H1 (cell line): Measurements from ENCODE around the gene RHEB. TPM values are rescaled to one million over a fixed set of nuclear protein-coding genes. Genes with fewer than 3 reads are reported as not detected.

Experiments
- CTCF ChIA-PET: fragments of 300-600 bp; sonication (Branson Sonifier 250); formaldehyde crosslinking; loops from one replicate; lab custom pipeline; 2021; ENCODE audit not compliant: partially characterized antibody; lab: Charles Lee
- POLR2A ChIA-PET: fragments of 300-600 bp; sonication (Branson Sonifier 250); formaldehyde crosslinking; loops from one replicate; lab custom pipeline; 2021; ENCODE audit warnings: inconsistent platforms; ENCODE audit not compliant: partially characterized antibody; lab: Charles Lee
- DNase-seq, 2 experiments: peaks; one replicate each; pipeline versions ENCODE4 v3.0.0 to v3.0.0-alpha.2; 2010 to 2022; ENCODE audit warnings: low spot score in 2 of 2, low read depth in 1 of 2, mixed read lengths in 1 of 2
- FAIRE-seq: peaks from 2 replicates; lab custom pipeline; 2011; peaks lifted over from hg19 to GRCh38; lab: Jason Lieb, UNC
- H2AFZ ChIP-seq: 2 replicates; pipeline ENCODE4 v1.8.1; 2012; ENCODE audit warnings: low read length, inconsistent platforms
- H2AK5ac ChIP-seq: 2 replicates; pipeline ENCODE4 v1.6.1; 2013; ENCODE audit warnings: low read depth, low read length
- H2BK120ac ChIP-seq: replicated peaks from 2 replicates; pipeline ENCODE3; 2013; ENCODE audit warnings: low read depth, low read length, inconsistent platforms
- H2BK12ac ChIP-seq: 2 replicates; pipeline ENCODE4 v1.6.1; 2013; ENCODE audit warnings: low read depth, low read length
- H2BK15ac ChIP-seq: 2 replicates; pipeline ENCODE4 v1.6.1; 2013; ENCODE audit warnings: low read length
- H2BK20ac ChIP-seq: 2 replicates; pipeline ENCODE4 v1.6.1; 2013; ENCODE audit warnings: low read length
- H2BK5ac ChIP-seq: 2 replicates; pipeline ENCODE4 v1.6.1; 2013; ENCODE audit warnings: low read depth, low read length
- H3K14ac ChIP-seq: 2 replicates; pipeline ENCODE4 v1.6.1; 2013; ENCODE audit warnings: inconsistent platforms; ENCODE audit not compliant: insufficient read length
- H3K18ac ChIP-seq: 2 replicates; pipeline ENCODE4 v1.6.1; 2013; ENCODE audit warnings: low read length; ENCODE audit errors: extremely low read depth
- H3K23ac ChIP-seq: 2 replicates; pipeline ENCODE4 v1.6.1; 2013; ENCODE audit warnings: inconsistent platforms; ENCODE audit not compliant: insufficient read length
- H3K23me2 ChIP-seq: 2 replicates; pipeline ENCODE4 v1.6.1; 2013; ENCODE audit warnings: low read depth, low read length
- H3K27ac ChIP-seq: 2 replicates; pipeline ENCODE4 v1.6.1; 2011; ENCODE audit warnings: low read depth, low read length, inconsistent platforms
- H3K27me3 ChIP-seq, 4 experiments: replicated peaks in 1 of 4; 1 replicate in 1 of 4; 2 replicates in 3 of 4; pipeline versions ENCODE4 v1.6.1 to v1.8.1; 2011 to 2013; ENCODE audit warnings: low read length in 3 of 4, mild to moderate bottlenecking in 3 of 4, inconsistent platforms in 2 of 4, mixed read lengths in 2 of 4, moderate library complexity in 1 of 4; ENCODE audit not compliant: control insufficient read depth in 3 of 4, insufficient read depth in 3 of 4; ENCODE audit errors: extremely low read depth in 1 of 4
- H3K36me3 ChIP-seq, 4 experiments: 2 replicates each; pipeline versions ENCODE4 v1.6.1 to v1.8.1; 2011 to 2013; ENCODE audit warnings: mild to moderate bottlenecking in 4 of 4, low read length in 3 of 4, moderate library complexity in 2 of 4, control low read depth in 1 of 4, inconsistent platforms in 1 of 4; ENCODE audit not compliant: insufficient read depth in 4 of 4, control insufficient read depth in 2 of 4
- H3K4ac ChIP-seq: replicated peaks from 2 replicates; pipeline ENCODE3; 2013; ENCODE audit warnings: low read length, low read depth, mixed read lengths, inconsistent platforms; ENCODE audit not compliant: insufficient read length
- H3K4me1 ChIP-seq, 4 experiments: replicated peaks in 1 of 4; 1 replicate in 1 of 4; 2 replicates in 3 of 4; pipeline versions ENCODE4 v1.6.1 to v1.8.1; 2011 to 2013; ENCODE audit warnings: low read length in 3 of 4, inconsistent platforms in 2 of 4, mixed read lengths in 1 of 4; ENCODE audit not compliant: insufficient read depth in 4 of 4, control insufficient read depth in 3 of 4
- H3K4me2 ChIP-seq, 2 experiments: 2 replicates each; pipeline versions ENCODE4 v1.6.1 to v1.8.1; 2011 to 2013; ENCODE audit warnings: low read depth in 2 of 2, low read length in 2 of 2, control low read depth in 1 of 2, inconsistent platforms in 1 of 2, mild to moderate bottlenecking in 1 of 2; ENCODE audit not compliant: insufficient read depth in 1 of 2
- H3K4me3 ChIP-seq, 4 experiments: fragments of 200-600, 300-600 bp in 1 of 4; sonication (generic), shearing (Covaris generic), sonication (Bioruptor Twin) in 1 of 4; 2 replicates each; pipeline versions ENCODE4 v1.5.1 to v1.8.1; 2011 to 2016; ENCODE audit warnings: low read length in 4 of 4, low read depth in 3 of 4, control low read depth in 2 of 4, inconsistent platforms in 2 of 4, mild to moderate bottlenecking in 2 of 4, mixed read lengths in 1 of 4, moderate library complexity in 1 of 4; ENCODE audit not compliant: insufficient read depth in 2 of 4; ENCODE audit errors: extremely low read depth in 1 of 4
- H3K56ac ChIP-seq: replicated peaks from 2 replicates; pipeline ENCODE3; 2013; ENCODE audit warnings: low read depth, mild to moderate bottlenecking, mixed read lengths, low read length, inconsistent platforms; ENCODE audit not compliant: insufficient read length
- H3K79me1 ChIP-seq: 2 replicates; pipeline ENCODE4 v1.6.1; 2013; ENCODE audit warnings: low read depth, low read length, control low read depth
- H3K79me2 ChIP-seq, 2 experiments: 2 replicates each; pipeline versions ENCODE4 v1.6.1 to v1.8.1; 2012 to 2013; ENCODE audit warnings: low read length in 2 of 2, mild to moderate bottlenecking in 2 of 2, inconsistent platforms in 1 of 2; ENCODE audit not compliant: insufficient read depth in 2 of 2, control insufficient read depth in 1 of 2
- H3K9ac ChIP-seq, 4 experiments: replicated peaks in 1 of 4; 1 replicate in 1 of 4; 2 replicates in 3 of 4; pipeline versions ENCODE4 v1.6.1 to v1.8.1; 2011 to 2013; ENCODE audit warnings: low read depth in 3 of 4, low read length in 3 of 4, control low read depth in 2 of 4, mild to moderate bottlenecking in 2 of 4, moderate library complexity in 2 of 4, inconsistent platforms in 1 of 4; ENCODE audit errors: extremely low read depth in 1 of 4
- H3K9me3 ChIP-seq, 2 experiments: 2 replicates each; pipeline versions ENCODE4 v1.6.1 to v1.8.1; 2012 to 2013; ENCODE audit warnings: mild to moderate bottlenecking in 2 of 2, moderate library complexity in 2 of 2, control low read depth in 1 of 2, inconsistent platforms in 1 of 2, low read depth in 1 of 2, low read length in 1 of 2, mixed read lengths in 1 of 2; ENCODE audit not compliant: insufficient read depth in 2 of 2
- H4K20me1 ChIP-seq, 2 experiments: replicated peaks in 1 of 2; 2 replicates each; pipeline versions ENCODE3 to v1.8.1; 2011 to 2013; ENCODE audit warnings: inconsistent platforms in 2 of 2, low read length in 2 of 2, mild to moderate bottlenecking in 1 of 2; ENCODE audit not compliant: insufficient read depth in 2 of 2, control insufficient read depth in 1 of 2
- H4K5ac ChIP-seq: 2 replicates; pipeline ENCODE4 v1.6.1; 2013; ENCODE audit warnings: low read length, low read depth, mixed read lengths, inconsistent platforms; ENCODE audit not compliant: insufficient read length
- H4K8ac ChIP-seq: 2 replicates; pipeline ENCODE4 v1.8.0; 2013; ENCODE audit warnings: mild to moderate bottlenecking, moderate library complexity, low read length, inconsistent platforms; ENCODE audit not compliant: insufficient read depth; ENCODE audit errors: extremely low read depth
- H4K91ac ChIP-seq: replicated peaks from 2 replicates; pipeline ENCODE3; 2013; ENCODE audit warnings: low read length, mixed read lengths, inconsistent platforms; ENCODE audit not compliant: insufficient read length
- BACH1 ChIP-seq: IDR thresholded peaks from 2 replicates; pipeline ENCODE4 v1.6.1; 2012; ENCODE audit warnings: low read length, improper control_type of control experiment
- CBX5 ChIP-seq: fragments of 300-800, 300-1000 bp; sonication (generic); IDR thresholded peaks from 2 replicates; pipeline ENCODE4 v1.7.1; 2016; ENCODE audit warnings: antibody characterized with exemption, low read length, low read depth
- CEBPB ChIP-seq: IDR thresholded peaks from 2 replicates; pipeline ENCODE4 v1.6.1; 2012; ENCODE audit warnings: low read depth, low read length
- E2F6 ChIP-seq: IDR thresholded peaks from 2 replicates; pipeline ENCODE4 v1.6.1; 2012; ENCODE audit warnings: inconsistent platforms
- EGR1 ChIP-seq: IDR thresholded peaks from 2 replicates; pipeline ENCODE4 v1.6.1; 2011; ENCODE audit warnings: low read depth, low read length, borderline replicate concordance
- KDM5A ChIP-seq: fragments of 200-600 bp; IDR thresholded peaks from 2 replicates; pipeline ENCODE4 v1.7.1; 2012; ENCODE audit warnings: mild to moderate bottlenecking, low read length, inconsistent platforms, mixed read lengths
- MAFK ChIP-seq: IDR thresholded peaks from 2 replicates; pipeline ENCODE4 v1.6.1; 2012; ENCODE audit warnings: low read depth, mild to moderate bottlenecking, improper control_type of control experiment, low read length
- NRF1 ChIP-seq: IDR thresholded peaks from 2 replicates; pipeline ENCODE4 v1.6.1; 2011; ENCODE audit warnings: mild to moderate bottlenecking, low read depth, low read length, improper control_type of control experiment
- POU5F1 ChIP-seq: IDR thresholded peaks from 2 replicates; pipeline ENCODE4 v1.6.1; 2011; ENCODE audit warnings: low read depth, mild to moderate bottlenecking, low read length, moderate library complexity
- SIX5 ChIP-seq: IDR thresholded peaks from 2 replicates; pipeline ENCODE4 v1.6.1; 2011; ENCODE audit warnings: mild to moderate bottlenecking, low read depth, low read length
- TAF7 ChIP-seq: optimal IDR thresholded peaks from 2 replicates; pipeline ENCODE3; 2011; ENCODE audit warnings: low read depth, mild to moderate bottlenecking, inconsistent platforms, low read length, moderate library complexity, borderline replicate concordance
- TCF12 ChIP-seq: IDR thresholded peaks from 2 replicates; pipeline ENCODE4 v1.6.1; 2011; ENCODE audit warnings: low read depth, mild to moderate bottlenecking, low read length
- ZNF274 ChIP-seq: IDR thresholded peaks from 2 replicates; pipeline ENCODE4 v1.7.0; 2012; ENCODE audit warnings: low read length, borderline replicate concordance; ENCODE audit errors: extremely low read depth
- WGBS, 2 experiments: shearing (Covaris generic) in 1 of 2; methylation state at CpG; one replicate each; pipeline versions ENCODE4 v1.1.6 to v1.1.7; 2013 to 2015; ENCODE audit warnings: low lambda C conversion rate in 2 of 2, mixed read lengths in 2 of 2, inconsistent platforms in 1 of 2, low coverage in 1 of 2, missing lambda C conversion rate in 1 of 2; ENCODE audit not compliant: insufficient replicate concordance in 2 of 2, insufficient coverage in 1 of 2, insufficient read length in 1 of 2; ENCODE audit errors: extremely low coverage in 1 of 2, missing lambda C conversion rate in 1 of 2; 5-methylcytosine and 5-hydroxymethylcytosine counted together
- polyA plus RNA-seq, 7 experiments: library from polyadenylated mRNA; depleted of rRNA in 3 of 7; stranded (reverse) in 5 of 7; unstranded in 2 of 7; fragments of >200 nt in 5 of 7; fragments of 200-250 nt in 2 of 7; gene quantifications; 1 replicate in 5 of 7; 2 replicates in 1 of 7; 4 replicates in 1 of 7; pipeline versions ENCODE4 v1.2.1 to v1.2.3, GENCODE V29; 2011 to 2013; ENCODE audit warnings: missing spikeins in 2 of 7, mixed read lengths in 2 of 7
- total RNA-seq: library from RNA; stranded (reverse); fragmentation: NEBNext Ultra II Directional; extraction: Animal tissue kit (Norgen Biotek cat#: 25700); gene quantifications from 2 replicates; pipeline ENCODE4 v1.2.1, GENCODE V29; 2021

Gene RHEB
- total and polyA plus RNA-seq, 2 of the 8 experiments (the other 6 are each of a cell fraction or from before 2014, with no cell fraction given), result 60.8 to 132 TPM

DNA sequence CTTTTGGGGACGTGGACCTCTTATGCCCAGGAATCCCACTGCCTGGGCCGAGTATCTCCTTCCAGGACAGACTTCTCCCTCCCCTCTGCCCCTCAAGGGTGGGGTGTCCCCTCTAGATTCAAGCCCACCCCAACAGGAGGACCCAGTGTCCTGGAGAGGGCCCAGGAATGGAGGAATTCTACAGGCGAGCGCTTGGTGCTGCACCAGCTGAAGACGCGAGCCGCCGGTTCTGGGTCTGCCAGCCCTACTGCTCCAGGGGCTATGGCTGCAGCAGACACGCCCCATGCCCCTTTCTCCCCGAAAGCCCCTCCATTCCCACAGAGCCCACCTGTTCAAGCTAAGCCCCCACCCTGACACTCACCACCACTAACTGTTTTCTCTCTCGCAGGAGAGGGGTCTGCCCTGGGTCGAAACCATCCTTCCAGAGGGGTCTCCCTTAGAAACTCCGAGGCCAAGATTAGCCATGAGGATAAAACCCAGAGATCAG lies 88.4 kb downstream of the RHEB start:
- Histone ChIP-seq H3K4me2 (no peak overlapping the region), H3K23me2 (no peaks in the 10 kb centered on the region), H3K18ac (no peak overlapping the region), H3K4me3 (no peak overlapping the region), H3K27ac (no peak overlapping the region), H3K56ac (no peak overlapping the region), H2BK5ac (no peak overlapping the region), H3K27me3 (no peaks in the 10 kb centered on the region), H3K9me3 (no peaks in the 10 kb centered on the region), H2BK12ac (no peak overlapping the region), H3K14ac (no peak overlapping the region), H2BK15ac (no peak overlapping the region), H3K4ac (no peak overlapping the region), H4K20me1 (no peaks in the 10 kb centered on the region), H3K4me1 (peaks cover 5 to 20% (median 11%) of the 10 kb centered on the region in 4 experiments), H4K91ac (no peak overlapping the region), H3K36me3 (no peaks in the 10 kb centered on the region), H3K79me1 (no peaks in the 10 kb centered on the region; the same call in 1 of the 2 replicates), H4K5ac (no peak overlapping the region), H3K9ac (no peak overlapping the region), H3K23ac (no peak overlapping the region), H3K79me2 (no peaks in the 10 kb centered on the region), H2AFZ (no peak overlapping the region), H2BK120ac (no peak overlapping the region), H2BK20ac (no peak overlapping the region), H2AK5ac (peak overlapping the region; percentile 53; the same call in 1 of the 2 replicates), H4K8ac (no peak overlapping the region)
- CTCF ChIA-PET, result interaction anchor here (1.1 to 2.2 kb wide), 4 partner anchors 9 to 28 kb away, joined by 3 to 6 read pairs (median 4); no protein-coding TSS in a partner anchor
- DNase-seq, result no peak
- POLR2A ChIA-PET, result interaction anchor here (1.2 kb wide), 1 partner anchor 22 kb away, joined by 3 read pairs; the partner anchor contains the start of gene WDR86
- 87% methylated on average over 6 of the region's 13 CpGs; no CpG with 5 or more reads in 1 of the 2 experiments for WGBS, 2 experiments
- FAIRE-seq, result no peak
- TF ChIP-seq TAF7 (no peak), POU5F1 (no peak), CBX5 (no peak), SIX5 (no peak), MAFK (no peak), TCF12 (no peak), KDM5A (no peak), ZNF274 (no peak), E2F6 (no peak), CEBPB (no peak), NRF1 (no peak), BACH1 (no peak), EGR1 (no peak)
